Measurements from ENCODE around the gene NPTX2.
"Not testable (repeated sequence)": the region's sequence is repeated elsewhere in the genome, so short reads cannot be mapped to it uniquely, and the experiment has no call there.

NPTX2 gene, protein sequence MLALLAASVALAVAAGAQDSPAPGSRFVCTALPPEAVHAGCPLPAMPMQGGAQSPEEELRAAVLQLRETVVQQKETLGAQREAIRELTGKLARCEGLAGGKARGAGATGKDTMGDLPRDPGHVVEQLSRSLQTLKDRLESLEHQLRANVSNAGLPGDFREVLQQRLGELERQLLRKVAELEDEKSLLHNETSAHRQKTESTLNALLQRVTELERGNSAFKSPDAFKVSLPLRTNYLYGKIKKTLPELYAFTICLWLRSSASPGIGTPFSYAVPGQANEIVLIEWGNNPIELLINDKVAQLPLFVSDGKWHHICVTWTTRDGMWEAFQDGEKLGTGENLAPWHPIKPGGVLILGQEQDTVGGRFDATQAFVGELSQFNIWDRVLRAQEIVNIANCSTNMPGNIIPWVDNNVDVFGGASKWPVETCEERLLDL

GRCh38 chr7:98617051-98617959, at the start of gene NPTX2:
TSS of gene NPTX2 (plus strand) at chr7:98617285. CDS start at chr7:98617462, 177 bp downstream.
- DNase-seq = peak; percentile 73

- no peak for DNase-seq
Observed at GRCh38 chr7:98567991-98568390, 49.1 kb upstream of the NPTX2 start.

- no peak for DNase-seq
Observed at GRCh38 chr7:98568891-98569290, 48.2 kb upstream of the NPTX2 start.

DNA sequence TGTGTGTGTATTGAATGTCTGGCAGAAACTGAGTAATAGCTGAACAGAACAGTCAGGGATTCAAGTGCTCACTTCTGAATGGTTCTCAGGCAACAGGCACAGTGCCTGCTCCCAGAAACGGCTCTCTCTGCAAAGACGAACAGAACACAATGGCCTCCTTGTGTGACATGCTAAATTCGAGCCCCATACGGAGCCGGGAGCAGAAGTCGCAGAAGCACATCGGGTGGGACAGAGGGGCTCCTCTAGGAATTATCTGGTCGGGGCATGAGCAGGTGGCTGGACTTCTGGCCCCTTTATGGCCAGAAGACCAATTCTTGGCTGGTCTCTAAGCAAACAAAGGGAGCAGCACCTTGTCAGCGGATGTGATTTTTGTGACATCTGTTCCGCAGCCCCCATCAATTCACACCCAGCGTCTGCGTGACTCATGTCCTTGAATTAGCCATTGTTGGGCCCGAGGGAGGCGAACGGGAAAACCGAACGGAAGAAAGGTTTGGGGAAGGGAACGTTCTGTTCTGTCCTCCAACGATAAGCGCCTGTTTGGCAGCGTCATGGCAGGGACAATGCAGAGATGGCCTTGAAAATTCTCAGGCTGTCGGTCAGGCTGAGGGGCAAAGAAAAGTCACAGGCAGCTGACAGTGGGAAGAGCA, 47.3 kb upstream of the NPTX2 start:
- peak; percentile 79 for DNase-seq

DNA sequence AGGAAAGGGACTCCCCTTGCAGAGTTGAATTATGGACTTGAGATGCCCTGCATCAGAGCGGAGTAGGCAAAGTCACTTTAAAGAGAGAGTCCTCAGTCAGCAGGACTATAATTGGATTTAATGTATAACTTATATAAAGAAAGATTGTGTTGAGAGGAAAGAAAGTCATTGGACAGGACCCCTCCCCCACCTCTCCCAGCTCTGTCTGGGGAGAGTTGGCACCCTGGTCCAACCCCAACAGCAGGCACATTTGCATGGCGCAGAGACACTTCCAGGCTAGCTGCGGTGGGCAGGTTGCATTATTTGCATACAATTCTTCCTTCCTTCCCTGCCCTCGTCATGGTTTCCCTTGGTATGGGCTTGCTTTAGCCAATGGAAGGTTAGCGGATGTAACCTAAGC, 46.1 kb upstream of the NPTX2 start:
- peak; percentile 75 for DNase-seq

DNA sequence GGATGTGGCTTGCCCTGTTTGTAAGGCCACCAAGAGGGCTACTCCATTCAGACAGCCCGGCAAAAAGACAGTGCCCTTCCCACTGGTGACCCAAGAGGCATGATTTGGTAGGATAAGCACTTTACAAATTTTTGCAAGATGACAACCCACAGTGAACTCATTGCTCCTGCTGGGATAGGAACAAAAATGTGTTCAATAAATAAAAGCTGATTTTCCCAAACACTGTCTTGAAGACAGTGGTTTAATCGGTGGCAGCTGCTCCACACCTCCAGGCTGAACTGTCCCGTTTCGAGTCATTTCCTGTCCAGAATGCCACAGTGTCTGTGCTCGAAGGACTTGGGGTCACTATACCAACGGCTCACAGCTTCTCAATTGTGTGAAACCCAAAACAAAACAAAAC, 45.1 kb upstream of the NPTX2 start:
- no peak for DNase-seq

DNA sequence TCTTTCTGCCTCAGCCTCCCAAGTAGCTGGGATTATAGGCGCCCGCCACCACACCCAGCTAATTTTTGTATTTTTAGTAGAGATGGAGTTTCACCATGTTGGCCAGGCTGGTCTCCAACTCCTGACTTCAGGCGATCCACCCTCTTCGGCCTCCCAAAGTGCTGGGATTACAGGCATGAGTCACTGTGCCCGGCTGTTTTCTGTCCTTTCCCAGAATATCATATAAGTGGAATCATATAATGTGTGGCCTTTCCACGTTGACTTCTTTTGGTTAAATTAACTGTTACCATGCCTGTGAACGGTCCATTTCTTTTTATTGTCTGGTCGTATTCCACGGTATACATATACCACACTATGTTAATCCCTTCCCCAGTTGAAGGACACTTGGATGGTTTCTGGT, 44.4 kb upstream of the NPTX2 start:
- not testable (repeated sequence) for DNase-seq

GRCh38 chr7:98573816-98574215, 43.3 kb upstream of the NPTX2 start:
- DNase-seq = peak; percentile 50

GRCh38 chr7:98575878-98576277, 41.2 kb upstream of the NPTX2 start:
- no peak for DNase-seq

DNA sequence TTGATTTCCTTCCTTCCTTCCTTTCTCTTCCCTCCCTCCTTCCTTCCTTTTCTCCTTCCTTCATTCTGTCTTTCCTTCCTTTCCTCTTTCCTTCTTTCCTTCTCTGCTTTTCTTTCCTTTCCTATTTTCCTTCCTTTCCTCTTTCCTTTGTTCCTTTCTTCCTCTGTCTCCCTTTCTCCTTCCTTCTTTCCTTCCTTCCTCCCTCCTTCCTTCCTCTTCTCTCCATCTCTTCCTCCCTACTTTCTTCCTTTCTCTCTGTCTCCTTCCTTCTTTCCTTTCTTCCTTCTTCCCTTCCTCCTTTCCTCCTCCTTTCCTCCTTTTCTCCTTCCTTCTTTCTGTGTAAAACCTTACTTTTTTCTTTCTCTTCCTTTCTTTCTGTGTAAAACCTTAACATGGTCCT, 32.3 kb upstream of the NPTX2 start:
- DNase-seq = no peak

- DNase-seq = no peak
Observed at GRCh38 chr7:98591926-98592325, 25.2 kb upstream of the NPTX2 start.

DNA sequence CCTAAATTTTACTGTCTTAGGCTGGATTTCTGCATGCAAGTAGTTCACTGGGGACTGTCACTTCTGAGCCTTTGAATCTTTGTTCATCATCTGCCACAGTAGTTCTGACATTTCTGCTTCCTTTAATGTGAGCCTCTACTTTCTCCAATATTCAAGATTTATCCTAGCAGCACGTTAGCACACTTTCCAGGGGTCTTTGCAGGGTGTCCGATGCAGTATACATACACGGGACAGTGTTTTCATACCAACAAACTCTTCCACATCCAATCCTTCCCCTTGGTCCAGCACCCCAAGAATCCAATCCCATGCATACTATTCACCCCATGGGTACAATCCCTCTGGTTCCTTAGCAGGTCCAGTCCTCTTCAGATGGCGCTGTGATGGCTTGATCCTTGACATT, 22.7 kb upstream of the NPTX2 start:
- DNase-seq = no peak

DNA sequence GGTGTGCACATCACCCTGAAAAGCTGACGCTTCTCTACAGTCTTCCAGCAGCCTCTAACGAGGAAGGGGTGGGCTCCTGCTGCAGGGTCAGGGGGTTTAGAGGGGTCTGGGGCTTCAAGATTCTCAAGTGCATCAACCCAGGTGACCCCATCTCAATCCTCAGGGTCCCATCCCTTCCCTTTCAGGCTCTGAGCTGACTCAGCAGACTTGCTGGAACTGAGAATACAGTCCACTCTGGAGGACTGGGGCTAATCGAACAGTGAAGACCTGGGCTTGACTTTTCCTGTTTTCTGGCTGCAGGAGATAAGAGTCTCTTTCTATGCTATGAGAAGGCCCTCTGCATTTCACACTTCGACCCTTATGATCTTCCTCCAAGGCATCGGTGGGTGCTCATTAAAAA, 22.3 kb upstream of the NPTX2 start:
- DNase-seq = no peak

DNA sequence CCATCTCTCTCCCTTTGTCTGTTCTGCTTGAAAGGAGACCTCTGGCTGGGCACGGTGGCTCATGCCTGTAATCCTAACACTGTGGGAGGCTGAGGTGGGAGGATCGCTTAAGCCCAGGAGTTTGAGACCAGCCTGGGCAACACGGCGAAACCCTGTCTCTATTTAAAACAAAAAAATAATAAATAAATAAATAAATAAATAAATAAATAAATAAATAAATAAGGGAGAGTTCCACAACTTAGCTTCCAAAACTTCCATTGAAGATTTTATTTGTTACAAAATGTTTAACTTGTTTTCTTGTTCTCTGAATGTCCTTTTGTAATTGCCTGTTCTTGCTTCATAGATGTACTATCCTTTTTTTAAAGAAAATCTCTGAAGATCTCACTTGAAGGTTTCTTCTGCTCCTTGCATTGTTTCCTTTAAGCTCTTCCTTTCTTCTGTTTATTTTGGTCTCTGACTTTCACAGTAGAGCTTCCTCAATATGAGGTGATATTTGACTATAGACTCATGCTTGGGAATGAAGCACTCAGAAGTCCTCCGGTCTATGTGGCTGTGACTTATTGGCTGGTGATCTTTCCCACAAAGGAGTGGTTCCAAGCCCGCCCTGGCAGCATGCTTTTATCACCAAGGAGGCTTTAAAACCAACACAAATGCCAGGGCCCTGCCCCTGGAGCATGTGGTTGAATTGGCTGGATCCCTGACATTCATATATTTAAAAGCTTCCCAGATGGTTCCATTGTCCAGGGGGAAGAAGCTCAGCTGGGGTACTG, 18.1 kb upstream of the NPTX2 start:
- no peak for DNase-seq

DNA sequence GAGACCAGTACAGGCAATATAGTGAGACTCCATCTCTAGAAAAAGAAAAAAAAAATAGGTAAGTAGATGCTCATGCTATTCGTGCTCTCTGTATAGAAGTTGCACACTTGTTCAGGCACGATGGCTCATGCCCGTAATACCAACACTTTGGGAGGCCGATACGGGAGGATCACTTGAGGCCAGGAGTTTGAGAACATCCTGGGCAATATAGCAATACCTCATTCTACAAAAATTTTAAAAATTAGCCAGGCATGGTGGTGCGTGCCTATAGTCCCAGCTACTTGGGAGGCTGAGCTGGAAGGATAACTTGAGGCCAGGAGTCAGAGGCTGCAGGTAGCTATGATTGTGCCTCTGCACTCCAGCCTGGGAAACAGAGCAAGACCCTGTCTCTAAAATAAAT, 17.2 kb upstream of the NPTX2 start:
- no peak for DNase-seq

GRCh38 chr7:98602755-98603398, 14.2 kb upstream of the NPTX2 start:
- DNase-seq = no peak

DNA sequence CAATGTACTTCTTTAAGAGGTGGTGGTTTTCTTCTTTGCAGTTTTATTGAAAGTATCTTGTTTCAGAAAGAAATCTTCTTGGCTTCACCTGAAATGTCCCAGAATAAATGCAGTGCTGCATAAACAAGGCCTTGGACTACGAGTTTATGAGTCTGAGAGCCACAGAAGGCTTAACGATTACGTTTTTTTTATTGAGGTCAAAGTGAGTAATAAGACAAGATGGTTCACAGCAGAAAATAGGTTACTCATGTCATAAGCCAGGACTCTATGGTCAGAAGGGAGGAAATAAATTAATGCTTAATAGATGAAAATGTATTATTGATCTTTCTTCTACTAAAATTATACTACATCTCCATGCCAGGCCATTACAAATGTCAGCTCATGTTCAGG, 13.7 kb upstream of the NPTX2 start:
- no peak for DNase-seq

- DNase-seq = no peak
Observed at GRCh38 chr7:98613601-98614425, 3.3 kb upstream of the NPTX2 start.

DNA sequence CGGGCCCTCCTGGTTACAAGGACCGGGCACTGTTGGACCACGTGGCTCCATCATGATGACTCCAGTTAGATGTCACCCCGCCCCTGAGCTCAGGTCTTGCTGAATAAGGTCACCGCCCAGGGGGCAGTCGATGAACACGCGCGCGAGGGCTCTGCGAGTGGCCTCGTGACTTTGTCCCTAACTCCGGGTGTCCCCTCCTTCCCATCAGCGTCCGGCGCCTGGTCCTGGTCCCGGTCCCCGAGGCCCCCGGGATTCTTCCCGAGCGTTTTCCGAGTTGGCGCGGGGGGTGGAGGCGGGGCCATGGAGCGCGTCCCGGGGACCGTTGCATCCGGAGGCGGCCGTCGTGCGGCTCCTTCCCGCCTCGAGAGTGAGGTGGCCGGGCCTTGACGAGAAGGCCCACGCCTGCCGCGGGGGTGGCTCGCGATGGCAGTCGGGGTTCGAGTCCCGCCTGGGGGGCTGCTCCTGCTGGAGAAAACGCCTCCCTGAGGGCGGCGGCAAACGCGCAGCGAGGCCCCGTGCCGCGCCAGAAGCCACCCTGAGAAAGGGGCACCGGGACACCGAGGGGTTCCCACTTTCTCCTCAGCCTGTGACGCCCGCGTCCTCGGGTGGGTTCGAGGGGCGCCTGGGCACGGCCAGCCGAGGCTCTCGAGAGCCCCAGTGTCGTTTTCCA, 569 bp upstream of the NPTX2 start:
- DNase-seq = no peak

GRCh38 chr7:98617960-98618418, 904 bp downstream of the NPTX2 start:
- DNase-seq = no peak

DNA sequence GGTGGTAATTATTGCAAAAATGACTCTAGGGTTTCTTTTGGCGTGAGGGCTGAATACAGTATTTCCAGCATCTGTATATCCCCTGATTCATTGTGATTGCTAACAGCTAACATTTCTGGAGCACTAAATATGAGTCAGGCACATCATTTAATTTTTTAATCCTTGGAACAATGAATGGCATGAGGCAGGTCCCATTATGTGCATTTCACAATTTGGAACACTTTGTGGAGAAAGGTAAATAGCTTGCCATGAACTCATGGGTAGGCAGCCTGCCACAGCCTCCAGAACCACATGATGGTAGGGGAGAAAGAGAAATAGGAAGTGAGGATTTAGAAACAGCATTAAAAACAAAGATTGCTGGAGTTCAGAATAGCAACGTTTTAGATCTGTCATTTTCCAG, 1.7 kb downstream of the NPTX2 start:
- no peak for DNase-seq

All from NCI-H2171 treated with DMSO at 0.1 percent for 48 hours (cell line).